Neural cell (in vitro differentiated cells): ENCODE measurements around the gene SLC16A9. TPM values are rescaled to one million over a fixed set of nuclear protein-coding genes. Genes with fewer than 3 reads are reported as not detected.

Source experiments
- H2AFZ ChIP-seq: fragments of 200-600, 300-800 bp; sonication (generic), shearing (Covaris generic); 2 replicates; pipeline ENCODE4 v1.6.0; 2014; ENCODE audit warnings: low read depth, mild to moderate bottlenecking, antibody characterized with exemption, low read length, moderate library complexity
- H3F3A ChIP-seq: fragments of 200-600 bp; shearing (Covaris generic); 2 replicates; pipeline ENCODE4 v1.6.1; 2016; ENCODE audit warnings: mild to moderate bottlenecking, moderate library complexity, mixed read lengths, antibody characterized with exemption, low read length; ENCODE audit not compliant: insufficient read depth, poor library complexity, severe bottlenecking
- H3K27ac ChIP-seq: fragments of 200-600, 300-800 bp; sonication (generic), shearing (Covaris generic); 2 replicates; pipeline ENCODE4 v1.5.1; 2014; ENCODE audit warnings: mild to moderate bottlenecking, low read length, moderate library complexity
- H3K27me3 ChIP-seq: fragments of 300-800, 200-600 bp; sonication (generic), shearing (Covaris generic); 2 replicates; pipeline ENCODE4 v1.6.0; 2014; ENCODE audit warnings: mild to moderate bottlenecking, low read depth, low read length, moderate library complexity; ENCODE audit not compliant: insufficient read depth
- H3K36me3 ChIP-seq: fragments of 300-800, 200-600 bp; sonication (generic), shearing (Covaris generic); 2 replicates; pipeline ENCODE4 v1.5.1; 2014; ENCODE audit warnings: mild to moderate bottlenecking, antibody characterized with exemption, low read length, moderate library complexity; ENCODE audit not compliant: insufficient read depth
- H3K4me2 ChIP-seq: fragments of 300-800, 200-600 bp; sonication (generic), shearing (Covaris generic); 2 replicates; pipeline ENCODE4 v1.6.0; 2014; ENCODE audit warnings: mild to moderate bottlenecking, low read length
- H3K4me3 ChIP-seq: fragments of 300-800, 200-600 bp; sonication (generic), shearing (Covaris generic); 2 replicates; pipeline ENCODE4 v1.5.1; 2014; ENCODE audit warnings: mild to moderate bottlenecking, low read length, moderate library complexity
- H3K79me2 ChIP-seq: fragments of 200-600 bp; shearing (Covaris generic); replicated peaks from 2 replicates; pipeline ENCODE4 v1.6.0; 2014; ENCODE audit warnings: mild to moderate bottlenecking, low read length, moderate library complexity; ENCODE audit not compliant: insufficient read depth
- H3K9ac ChIP-seq: fragments of 300-800, 200-600 bp; sonication (generic), shearing (Covaris generic); 2 replicates; pipeline ENCODE4 v1.6.1; 2016; ENCODE audit warnings: mild to moderate bottlenecking, low read length, mixed read lengths
- H3K9me2 ChIP-seq: fragments of 200-600 bp; shearing (Covaris generic); 2 replicates; pipeline ENCODE4 v1.6.1; 2016; ENCODE audit warnings: mild to moderate bottlenecking, low read length, mixed read lengths; ENCODE audit not compliant: insufficient read depth
- H3K9me3 ChIP-seq: fragments of 200-600, 300-800 bp; sonication (generic), shearing (Covaris generic); 2 replicates; pipeline ENCODE4 v1.6.1; 2016; ENCODE audit warnings: mild to moderate bottlenecking, mixed run types, low read length, moderate library complexity, mixed read lengths
- H4K20me1 ChIP-seq: fragments of 200-600 bp; shearing (Covaris generic); 2 replicates; pipeline ENCODE4 v1.6.1; 2016; ENCODE audit warnings: mild to moderate bottlenecking, mixed run types; ENCODE audit not compliant: insufficient read depth
- CTCF ChIP-seq: fragments of 450-650 bp; IDR thresholded peaks from 2 replicates; pipeline ENCODE4 v1.5.1; 2014; ENCODE audit warnings: antibody characterized with exemption, mild to moderate bottlenecking, moderate library complexity; ENCODE audit not compliant: poor library complexity, severe bottlenecking
- EP300 ChIP-seq: fragments of 450-650 bp; conservative IDR thresholded peaks from 2 replicates; pipeline ENCODE4 v1.6.1; 2014; ENCODE audit warnings: antibody characterized with exemption, mild to moderate bottlenecking, moderate library complexity; ENCODE audit not compliant: poor library complexity, severe bottlenecking
- EZH2 ChIP-seq: fragments of 200-600, 300-800 bp; shearing (Covaris generic), sonication (generic); IDR thresholded peaks from 2 replicates; pipeline ENCODE4 v1.6.1; 2014; ENCODE audit warnings: antibody characterized with exemption, low read length, borderline replicate concordance, mild to moderate bottlenecking; ENCODE audit not compliant: insufficient read depth, poor library complexity, severe bottlenecking
- MXI1 ChIP-seq: fragments of 450-650 bp; conservative IDR thresholded peaks from 2 replicates; pipeline ENCODE4 v1.6.1; 2014; ENCODE audit warnings: antibody characterized with exemption, mild to moderate bottlenecking; ENCODE audit not compliant: poor library complexity, severe bottlenecking
- POLR2AphosphoS5 ChIP-seq: IDR thresholded peaks from 2 replicates; pipeline ENCODE4 v1.6.1; 2012
- RAD21 ChIP-seq: fragments of 450-650 bp; conservative IDR thresholded peaks from 2 replicates; pipeline ENCODE4 v1.6.1; 2014; ENCODE audit warnings: antibody characterized with exemption, mild to moderate bottlenecking, moderate library complexity
- REST ChIP-seq: IDR thresholded peaks from 2 replicates; pipeline ENCODE4 v1.6.1; 2012; ENCODE audit warnings: borderline replicate concordance
- SMC3 ChIP-seq: fragments of 450-650 bp; conservative IDR thresholded peaks from 2 replicates; pipeline ENCODE4 v1.6.1; 2014; ENCODE audit warnings: antibody characterized with exemption, mild to moderate bottlenecking, moderate library complexity; ENCODE audit not compliant: poor library complexity
- TAF1 ChIP-seq: IDR thresholded peaks from 2 replicates; pipeline ENCODE4 v1.6.1; 2012; ENCODE audit warnings: low read depth
- polyA plus RNA-seq: library from polyadenylated mRNA; depleted of rRNA; stranded (reverse); fragments of >200 nt; gene quantifications from 2 replicates; pipeline ENCODE4 v1.2.3, GENCODE V29; 2014

The SLC16A9 gene
- polyA plus RNA-seq, 1 donor from 2014 or later, result 208 TPM

GRCh38 chr10:59752278-59752940 is 42.8 kb upstream of the SLC16A9 start:
- no peaks in the 10 kb centered on the region for H4K20me1 ChIP-seq
- H3K9me2 ChIP-seq, result no peaks in the 10 kb centered on the region
- no peaks in the 10 kb centered on the region for H3K27me3 ChIP-seq
- H3K27ac ChIP-seq, result no peak overlapping the region
- H3K9ac ChIP-seq, result no peak overlapping the region
- H3K36me3 ChIP-seq, result no peaks in the 10 kb centered on the region
- H3K9me3 ChIP-seq, result no peaks in the 10 kb centered on the region
- H3K4me3 ChIP-seq, result no peak overlapping the region
- no peaks in the 10 kb centered on the region for H3F3A ChIP-seq
- no peak overlapping the region for H3K4me2 ChIP-seq
- H3K79me2 ChIP-seq, result no peaks in the 10 kb centered on the region
- TF ChIP-seq CTCF (no peak), SMC3 (no peak), REST (no peak), MXI1 (no peak), POLR2AphosphoS5 (no peak), EP300 (no peak), RAD21 (no peak), EZH2 (no peak), TAF1 (no peak)
- H2AFZ ChIP-seq, result no peak overlapping the region

- H3K9ac ChIP-seq, result no peak overlapping the region
- H2AFZ ChIP-seq, result no peak overlapping the region
- H3K27me3 ChIP-seq, result no peaks in the 10 kb centered on the region
- TF ChIP-seq POLR2AphosphoS5 (no peak), RAD21 (no peak), MXI1 (no peak), SMC3 (no peak), CTCF (no peak), EP300 (no peak), EZH2 (no peak), TAF1 (no peak), REST (no peak)
- H3K27ac ChIP-seq, result no peak overlapping the region
- H3K79me2 ChIP-seq, result no peaks in the 10 kb centered on the region
- H3K9me3 ChIP-seq, result no peaks in the 10 kb centered on the region
- no peak overlapping the region for H3K4me3 ChIP-seq
- H3K9me2 ChIP-seq, result no peaks in the 10 kb centered on the region
- no peak overlapping the region for H3K4me2 ChIP-seq
- H3F3A ChIP-seq, result no peaks in the 10 kb centered on the region
- H4K20me1 ChIP-seq, result no peaks in the 10 kb centered on the region
- no peaks in the 10 kb centered on the region for H3K36me3 ChIP-seq
Measured at GRCh38 chr10:59750155-59750945, 40.7 kb upstream of the SLC16A9 start.
